K562 treated with DMSO at 1 percent for 24 hours (cell line): ENCODE measurements around the gene MLPH. TPM values are rescaled to one million over a fixed set of nuclear protein-coding genes. Genes with fewer than 3 reads are reported as not detected.

Experiments used
- total RNA-seq: library from RNA; unstranded; fragments of 300-600 nt; gene quantifications from 2 replicates; pipeline ENCODE4 v1.2.3, GENCODE V29; 2022; ENCODE audit warnings: low read depth; ENCODE audit not compliant: insufficient read depth

MLPH gene, protein sequence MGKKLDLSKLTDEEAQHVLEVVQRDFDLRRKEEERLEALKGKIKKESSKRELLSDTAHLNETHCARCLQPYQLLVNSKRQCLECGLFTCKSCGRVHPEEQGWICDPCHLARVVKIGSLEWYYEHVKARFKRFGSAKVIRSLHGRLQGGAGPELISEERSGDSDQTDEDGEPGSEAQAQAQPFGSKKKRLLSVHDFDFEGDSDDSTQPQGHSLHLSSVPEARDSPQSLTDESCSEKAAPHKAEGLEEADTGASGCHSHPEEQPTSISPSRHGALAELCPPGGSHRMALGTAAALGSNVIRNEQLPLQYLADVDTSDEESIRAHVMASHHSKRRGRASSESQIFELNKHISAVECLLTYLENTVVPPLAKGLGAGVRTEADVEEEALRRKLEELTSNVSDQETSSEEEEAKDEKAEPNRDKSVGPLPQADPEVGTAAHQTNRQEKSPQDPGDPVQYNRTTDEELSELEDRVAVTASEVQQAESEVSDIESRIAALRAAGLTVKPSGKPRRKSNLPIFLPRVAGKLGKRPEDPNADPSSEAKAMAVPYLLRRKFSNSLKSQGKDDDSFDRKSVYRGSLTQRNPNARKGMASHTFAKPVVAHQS
- not detected in 2 replicates for total RNA-seq

DNA sequence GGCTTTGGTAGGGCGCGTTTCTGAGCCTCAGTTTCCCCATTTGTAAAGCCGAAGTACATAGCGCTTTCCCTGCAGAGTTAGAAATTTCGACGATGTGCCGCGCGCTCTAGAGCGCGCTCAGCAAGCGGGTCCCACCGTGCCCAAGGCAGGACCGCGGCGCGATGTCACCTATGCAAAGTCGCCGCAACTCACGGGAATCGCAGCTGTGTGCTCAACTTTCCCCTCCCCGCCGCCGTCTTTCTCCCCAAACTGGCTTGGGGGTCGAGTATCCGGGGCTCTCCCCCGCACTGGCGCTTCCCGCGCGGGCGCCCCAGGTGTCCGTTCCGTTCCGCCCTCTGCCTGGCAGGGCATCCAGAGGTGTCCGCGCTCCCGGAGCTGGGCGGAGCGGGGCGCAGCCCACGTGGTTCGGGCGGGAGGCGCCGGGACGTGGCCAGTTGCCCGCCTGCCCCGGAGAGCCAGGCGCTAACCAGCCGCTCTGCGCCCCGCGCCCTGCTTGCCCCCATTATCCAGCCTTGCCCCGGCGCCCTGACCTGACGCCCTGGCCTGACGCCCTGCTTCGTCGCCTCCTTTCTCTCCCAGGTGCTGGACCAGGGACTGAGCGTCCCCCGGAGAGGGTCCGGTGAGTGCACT, at the start of gene MLPH:
Gene MLPH, plus strand, starts transcription at position 433 of the 630 bp plus-strand sequence. CDS start 6,176 bp downstream, outside the sequence.

DNA sequence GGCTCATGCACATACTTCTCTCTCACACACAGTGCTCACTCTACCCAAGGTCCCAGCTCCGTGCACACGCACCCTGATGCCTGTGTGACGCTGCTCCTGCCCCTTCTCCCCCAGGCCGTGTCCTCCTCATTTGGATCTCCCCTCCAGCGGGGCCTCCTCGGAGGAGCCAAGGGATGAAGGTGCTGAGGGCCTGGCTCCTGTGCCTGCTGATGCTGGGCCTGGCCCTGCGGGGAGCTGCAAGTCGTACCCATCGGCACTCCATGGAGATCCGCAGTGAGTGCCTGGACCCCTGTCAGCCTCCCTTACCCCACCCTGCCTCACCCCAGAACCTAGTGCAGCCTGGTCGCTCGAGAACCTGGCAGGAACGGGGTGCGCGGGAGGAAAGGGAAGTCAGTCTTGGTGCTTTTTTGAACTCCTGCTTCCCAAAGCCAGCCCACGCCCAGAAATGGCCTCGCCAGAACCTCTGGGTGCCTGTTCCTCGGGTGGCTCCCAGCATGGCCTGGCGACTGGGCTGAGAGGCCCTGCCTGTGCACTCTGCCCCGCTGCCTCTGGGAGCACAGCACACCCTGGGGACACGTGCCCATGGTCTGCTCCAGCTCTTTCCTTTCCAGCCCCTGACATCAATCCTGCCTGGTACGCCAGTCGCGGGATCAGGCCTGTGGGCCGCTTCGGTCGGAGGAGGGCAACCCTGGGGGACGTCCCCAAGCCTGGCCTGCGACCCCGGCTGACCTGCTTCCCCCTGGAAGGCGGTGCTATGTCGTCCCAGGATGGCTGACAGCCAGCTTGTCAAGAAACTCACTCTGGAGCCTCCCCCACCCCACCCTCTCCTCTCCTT, 79.6 kb downstream of the MLPH start, which contains the start of gene PRLH:
Gene PRLH, plus strand, starts transcription at position 174 of the 835 bp plus-strand sequence. Its CDS starts 0 bp downstream, at position 174.

DNA sequence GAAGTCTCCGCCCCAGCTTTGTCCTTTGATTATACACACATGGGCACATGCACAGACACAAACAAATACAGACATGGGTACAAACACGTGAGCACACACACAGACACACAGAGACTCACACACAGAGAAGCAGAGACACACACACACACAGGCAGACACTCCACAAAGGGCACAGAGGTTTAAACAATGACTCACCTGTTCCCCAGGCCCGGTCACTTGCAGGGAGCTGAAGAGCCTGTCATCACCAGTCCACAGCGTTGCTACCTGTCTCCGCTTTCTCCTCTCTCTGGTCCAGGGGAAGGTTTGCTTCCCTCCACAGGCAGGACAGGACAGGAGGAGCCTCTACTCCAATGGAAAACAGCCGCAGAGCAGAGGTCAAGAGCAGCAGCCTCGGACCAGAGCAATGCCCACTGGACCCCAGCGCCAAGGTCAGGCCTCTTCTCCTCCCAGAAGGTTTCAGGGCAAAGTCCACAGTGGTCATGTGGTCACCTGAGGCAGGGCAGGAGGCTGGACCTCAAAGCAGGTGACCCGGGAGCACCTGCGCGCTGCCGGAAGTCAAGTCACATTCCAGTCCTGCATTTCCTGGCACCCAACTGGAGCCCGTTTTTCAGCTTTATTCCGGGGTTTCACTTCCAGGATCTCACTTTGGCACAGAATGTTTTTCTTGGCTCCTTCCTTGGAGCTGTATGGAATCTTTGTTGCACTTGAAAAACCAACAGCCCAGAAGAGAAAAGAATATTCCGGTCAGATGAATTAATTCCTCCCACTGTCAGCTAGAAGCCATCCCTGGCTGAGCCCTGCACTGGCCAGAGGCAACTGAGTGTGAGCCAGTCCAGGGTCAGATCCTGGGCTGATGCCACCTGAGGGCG, 103.5 kb downstream of the MLPH start, which contains the start of gene RAB17:
Gene RAB17, minus strand, starts transcription at position 463 of the 869 bp plus-strand sequence. CDS start 4,580 bp downstream, outside the sequence.

Other genes with a start within 250 kb of the MLPH start
- gene COL6A3, start 73.1 kb upstream of the MLPH start, total RNA-seq: 24.2 and 27.5 TPM in 2 replicates
- gene PRLH, start 79.3 kb downstream of the MLPH start, total RNA-seq: not detected in 2 replicates
- gene RAB17, start 103.5 kb downstream of the MLPH start, total RNA-seq: not detected in 2 replicates
- gene LRRFIP1, start 140.3 kb downstream of the MLPH start, total RNA-seq: 17.7 and 19.1 TPM in 2 replicates